ENCODE measurements around the gene SMAD2. TPM values are rescaled to one million over a fixed set of nuclear protein-coding genes. Genes with fewer than 3 reads are reported as not detected.
"Not testable (repeated sequence)": the region's sequence is repeated elsewhere in the genome, so short reads cannot be mapped to it uniquely, and the experiment has no call there.

SMAD2 gene
- total RNA-seq, 4 donors from 2014 or later, result 38.1 to 67.7 (median 42.4) TPM

DNA sequence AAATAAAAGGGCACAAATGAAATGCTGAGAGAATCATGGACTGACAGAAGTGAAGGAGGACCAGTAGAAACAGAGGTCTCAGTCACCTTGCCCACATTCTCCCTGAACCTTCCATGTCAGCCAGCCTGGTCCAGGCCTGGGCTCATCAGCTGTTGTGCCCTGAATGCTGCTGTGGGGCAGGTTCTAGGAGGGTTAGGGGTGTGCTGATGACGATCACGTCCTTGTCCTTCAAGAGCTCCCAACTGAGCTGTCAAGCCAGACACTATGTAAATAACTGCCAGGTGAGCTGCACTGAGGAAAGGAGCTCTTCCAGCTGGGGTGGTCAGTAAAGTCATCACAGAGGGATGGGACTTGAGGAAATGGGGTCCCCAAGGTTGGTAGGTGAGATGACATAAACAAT lies 156.5 kb downstream of the SMAD2 start:
- no peaks in the 10 kb centered on the region for H3K36me3 ChIP-seq
- intact Hi-C loops (cut with DNase I), result loop anchor here (5.0 kb wide), 1 partner anchor 248 kb away; no protein-coding TSS in a partner anchor
- no peak for DNase-seq
- no peak for TF ChIP-seq POLR2A (IDR thresholded peaks at IDR 0.05)
- TF ChIP-seq CTCF (IDR thresholded peaks at IDR 0.05), result no peak
- H3K9me3 ChIP-seq, result no peaks in the 10 kb centered on the region
- H3K27me3 ChIP-seq, result peaks cover 0 to 14% (median 0%) of the 10 kb centered on the region in 4 donors
- no peak overlapping the region for H3K4me3 ChIP-seq
- peaks cover 0 to 4% (median 0%) of the 10 kb centered on the region in 3 donors for H3K4me1 ChIP-seq
- 83% methylated on average over 1 of the region's 2 CpGs; no CpG with 5 or more reads in 1 of the 2 donors for WGBS, 2 donors
- no peak overlapping the region for H3K27ac ChIP-seq

- H3K4me1 ChIP-seq, result peaks cover 0 to 4% (median 0%) of the 10 kb centered on the region in 3 donors
- no peak overlapping the region for H3K4me3 ChIP-seq
- no peak overlapping the region for H3K27ac ChIP-seq
- intact Hi-C loops (cut with DNase I), result loop anchor here (5.0 kb wide), 1 partner anchor 250 kb away; no protein-coding TSS in a partner anchor
- no peaks in the 10 kb centered on the region for H3K9me3 ChIP-seq
- DNase-seq, result no peak
- 20 to 68% methylated on average over 1 to 12 of the region's 16 CpGs for WGBS, 2 donors
- H3K27me3 ChIP-seq, result peaks cover 0 to 14% (median 0%) of the 10 kb centered on the region in 4 donors
- no peak for TF ChIP-seq POLR2A (IDR thresholded peaks at IDR 0.05)
- peak; percentile 47 to 90 (median 78) for TF ChIP-seq CTCF (IDR thresholded peaks at IDR 0.05)
- no peaks in the 10 kb centered on the region for H3K36me3 ChIP-seq
Observed at GRCh38 chr18:47772374-47773248, 157.8 kb downstream of the SMAD2 start.

- H3K9me3 ChIP-seq, result no peaks in the 10 kb centered on the region
- intact Hi-C loops (cut with DNase I), result loop anchor here (5.0 kb wide), 1 partner anchor 250 kb away; no protein-coding TSS in a partner anchor
- no peak overlapping the region for H3K27ac ChIP-seq
- no peak for DNase-seq
- H3K4me1 ChIP-seq, result peaks cover 0 to 4% (median 0%) of the 10 kb centered on the region in 3 donors
- no peak overlapping the region for H3K4me3 ChIP-seq
- H3K27me3 ChIP-seq, result peaks cover 0 to 14% (median 0%) of the 10 kb centered on the region in 4 donors
- TF ChIP-seq CTCF (IDR thresholded peaks at IDR 0.05) (no peak), POLR2A (IDR thresholded peaks at IDR 0.05) (no peak)
- WGBS, 2 donors, result 82% methylated on average over 1 of the region's 3 CpGs; no CpG with 5 or more reads in 1 of the 2 donors
- H3K36me3 ChIP-seq, result no peaks in the 10 kb centered on the region
Observed at GRCh38 chr18:47771922-47772321, 158.5 kb downstream of the SMAD2 start.

DNA sequence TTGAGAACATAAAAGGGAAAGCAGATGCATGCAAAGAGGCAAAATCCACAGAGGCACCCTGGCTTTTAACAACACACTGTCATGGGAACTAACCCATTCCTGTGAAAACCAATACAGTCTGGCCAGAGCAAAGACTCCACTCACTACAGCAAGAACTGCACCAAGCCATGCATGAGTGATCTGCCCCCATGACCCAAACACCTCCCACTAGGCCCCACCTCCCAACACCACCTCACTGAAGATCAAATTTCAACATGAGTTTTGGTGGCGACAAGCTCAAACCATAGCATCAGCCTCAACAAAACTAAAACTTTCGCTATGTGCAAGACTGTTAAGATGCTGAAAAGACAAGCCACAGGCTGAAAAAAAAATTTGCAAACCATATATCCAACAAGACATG lies 162.8 kb downstream of the SMAD2 start:
- H3K4me3 ChIP-seq, result no peak overlapping the region
- intact Hi-C loops (cut with DNase I), result no loop called here
- H3K36me3 ChIP-seq, result no peaks in the 10 kb centered on the region
- WGBS, 2 donors, result 84 to 92% methylated on average over 2 of the region's 2 CpGs
- no peak for TF ChIP-seq CTCF (IDR thresholded peaks at IDR 0.05)
- no peak for TF ChIP-seq POLR2A (IDR thresholded peaks at IDR 0.05)
- peaks cover 0 to 4% (median 0%) of the 10 kb centered on the region in 3 donors for H3K4me1 ChIP-seq
- H3K27me3 ChIP-seq, result peaks cover 0 to 7% (median 0%) of the 10 kb centered on the region in 4 donors
- DNase-seq, result no peak
- no peak overlapping the region for H3K27ac ChIP-seq
- no peaks in the 10 kb centered on the region for H3K9me3 ChIP-seq

GRCh38 chr18:47767198-47767597 lies 163.3 kb downstream of the SMAD2 start:
- H3K4me3 ChIP-seq; H3K9me3 ChIP-seq; H3K27me3 ChIP-seq; H3K4me1 ChIP-seq; H3K36me3 ChIP-seq; intact Hi-C loops (cut with DNase I); H3K27ac ChIP-seq; DNase-seq: not testable (repeated sequence)
- 89 to 95% methylated on average over 3 of the region's 3 CpGs for WGBS, 2 donors

Small RNA genes lying within 50 kb of the gene (small RNA-seq; reads per million reads assigned to genes)
- gene AC120349.2 (0 reads per million in 4 donors), gene MTCO2P2 (0 reads per million in 4 donors)

All from esophagus squamous epithelium (tissue), 5 donors.